ENCODE data around the gene SH3GL3. TPM values are rescaled to one million over a fixed set of nuclear protein-coding genes. Genes with fewer than 3 reads are reported as not detected.

SH3GL3 gene
- total RNA-seq, 6 experiments from 2014 or later: not detected

DNA sequence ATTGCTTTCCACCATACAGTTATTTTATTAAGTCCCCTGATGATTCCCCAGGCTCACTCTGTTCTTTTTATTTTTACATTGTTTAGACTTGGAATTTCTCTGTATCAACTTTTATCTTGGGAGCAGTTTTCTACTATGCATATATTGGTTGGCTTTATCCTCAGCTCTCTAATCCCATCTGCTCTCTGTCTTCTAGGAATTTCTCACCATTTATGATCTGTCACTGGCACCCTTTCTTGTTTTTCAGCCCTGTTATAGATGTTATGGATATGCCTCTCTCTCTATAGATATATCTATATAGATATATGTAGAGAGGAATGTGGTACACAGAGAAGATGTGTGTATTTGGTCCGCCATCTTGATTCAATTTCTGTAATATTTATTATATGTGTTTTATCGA, 90.5 kb downstream of the SH3GL3 start:
- Mint-ChIP-seq H3K4me1 (ENCODE audit: low read depth) (no peaks in the 10 kb centered on the region), H3K9me3 (peaks cover 10% of the 10 kb centered on the region), H3K27ac (no peak overlapping the region), H3K27me3 (ENCODE audit: insufficient read depth) (no peaks in the 10 kb centered on the region), H3K4me3 (no peak overlapping the region), H3K36me3 (ENCODE audit: low read depth) (no peaks in the 10 kb centered on the region)
- no peak for DNase-seq
- no peak for TF ChIP-seq CTCF (IDR thresholded peaks at IDR 0.05)

DNA sequence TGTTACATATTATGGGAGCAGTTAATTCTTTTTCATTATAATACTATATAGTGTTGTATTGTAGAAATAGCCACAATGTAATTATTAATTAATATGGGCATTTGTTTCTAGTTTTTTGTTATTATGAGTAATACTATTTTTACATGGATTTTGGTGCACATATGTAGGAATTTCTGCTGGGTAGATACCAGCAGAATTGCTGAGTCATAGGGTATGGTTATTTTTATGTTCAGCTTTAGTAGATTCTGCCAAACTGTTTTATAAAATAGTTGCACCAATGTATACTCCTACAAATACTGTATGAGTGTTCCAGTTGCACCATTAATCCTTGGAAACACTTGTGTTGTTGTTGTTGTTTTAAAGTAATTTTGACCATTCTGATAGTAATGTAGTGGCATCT, 91.5 kb downstream of the SH3GL3 start:
- Mint-ChIP-seq H3K27ac (no peak overlapping the region), H3K4me1 (ENCODE audit: low read depth) (no peaks in the 10 kb centered on the region), H3K27me3 (ENCODE audit: insufficient read depth) (no peaks in the 10 kb centered on the region), H3K4me3 (no peak overlapping the region), H3K9me3 (peaks cover 17% of the 10 kb centered on the region), H3K36me3 (ENCODE audit: low read depth) (no peaks in the 10 kb centered on the region)
- no peak for TF ChIP-seq CTCF (IDR thresholded peaks at IDR 0.05)
- DNase-seq: no peak

DNA sequence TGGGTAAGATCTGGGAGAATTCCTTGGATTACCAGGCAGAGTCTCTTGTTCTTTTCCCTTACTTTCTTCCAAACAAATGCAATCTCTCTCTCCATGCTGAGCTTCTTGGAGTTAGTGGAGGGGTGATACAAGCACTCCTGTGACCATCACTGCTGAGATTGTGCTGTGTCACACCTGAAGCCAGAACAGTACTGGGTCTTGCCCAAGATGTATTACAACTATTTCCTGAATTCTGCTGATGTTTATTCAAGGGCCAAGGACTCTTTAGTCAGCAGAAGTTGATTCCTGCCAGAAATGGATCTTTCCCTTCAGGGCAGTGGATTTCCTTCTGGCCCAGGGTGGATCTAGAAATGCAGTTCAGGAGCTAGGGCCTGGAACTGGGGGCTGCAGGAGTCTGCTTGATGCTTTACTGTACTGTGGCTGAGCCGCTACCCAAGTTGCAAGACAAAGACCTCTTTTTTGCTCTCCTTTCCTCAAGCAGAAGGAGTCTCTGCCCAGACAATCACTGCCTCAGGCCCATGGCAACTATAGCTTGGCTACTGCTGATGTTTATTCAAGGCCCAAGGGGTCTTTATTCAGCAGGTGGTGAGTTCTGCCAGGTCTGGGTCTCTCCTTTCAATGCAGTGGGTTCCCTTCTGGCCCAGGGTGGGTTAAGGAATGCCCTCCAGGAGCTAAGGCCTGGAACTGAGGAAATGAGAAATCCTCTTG, 98.8 kb downstream of the SH3GL3 start:
- Mint-ChIP-seq H3K36me3 (ENCODE audit: low read depth) (no peaks in the 10 kb centered on the region), H3K27me3 (ENCODE audit: insufficient read depth) (peaks cover 2% of the 10 kb centered on the region; the same call in 1 of the 2 replicates), H3K4me1 (ENCODE audit: low read depth) (no peaks in the 10 kb centered on the region), H3K4me3 (no peak overlapping the region), H3K9me3 (peaks cover 12% of the 10 kb centered on the region), H3K27ac (no peak overlapping the region)
- TF ChIP-seq CTCF (IDR thresholded peaks at IDR 0.05): no peak
- no peak for DNase-seq

GRCh38 chr15:83546512-83546888, 99.4 kb downstream of the SH3GL3 start:
- Mint-ChIP-seq H3K27ac (no peak overlapping the region), H3K4me1 (ENCODE audit: low read depth) (no peaks in the 10 kb centered on the region), H3K4me3 (no peak overlapping the region), H3K9me3 (peaks cover 11% of the 10 kb centered on the region), H3K36me3 (ENCODE audit: low read depth) (no peaks in the 10 kb centered on the region), H3K27me3 (ENCODE audit: insufficient read depth) (peaks cover 2% of the 10 kb centered on the region; the same call in 1 of the 2 replicates)
- no peak for TF ChIP-seq CTCF (IDR thresholded peaks at IDR 0.05)
- no peak for DNase-seq

GRCh38 chr15:83547168-83547567, 100.0 kb downstream of the SH3GL3 start:
- Mint-ChIP-seq H3K4me1 (ENCODE audit: low read depth) (no peaks in the 10 kb centered on the region), H3K4me3 (no peak overlapping the region), H3K27ac (no peak overlapping the region), H3K9me3 (peaks cover 11% of the 10 kb centered on the region), H3K27me3 (ENCODE audit: insufficient read depth) (peaks cover 2% of the 10 kb centered on the region; the same call in 1 of the 2 replicates), H3K36me3 (ENCODE audit: low read depth) (no peaks in the 10 kb centered on the region)
- TF ChIP-seq CTCF (IDR thresholded peaks at IDR 0.05): no peak
- no peak for DNase-seq

Data from HFFc6 (cell line).